Keratinocyte (primary cell): Measurements from ENCODE around the gene DOCK3. TPM values are rescaled to one million over a fixed set of nuclear protein-coding genes. Genes with fewer than 3 reads are reported as not detected.

Experiments
- DNase-seq: peaks from one replicate; pipeline ENCODE4 v3.0.0-alpha.2; 2011; ENCODE audit warnings: low read depth, missing footprints, low spot score
- FAIRE-seq: peaks from 2 replicates; lab custom pipeline; 2011; peaks lifted over from hg19 to GRCh38; lab: Jason Lieb, UNC
- H2AFZ ChIP-seq: 2 replicates; pipeline ENCODE4 v1.6.0; 2012; ENCODE audit warnings: low read length, control low read depth, inconsistent platforms; ENCODE audit not compliant: control insufficient read depth
- H3K27ac ChIP-seq: 2 replicates; pipeline ENCODE4 v1.5.1; 2011; ENCODE audit warnings: low read length; ENCODE audit not compliant: control insufficient read depth, insufficient read depth
- H3K27me3 ChIP-seq: 3 replicates; pipeline ENCODE4 v1.6.0; 2011; ENCODE audit warnings: low read length; ENCODE audit not compliant: control insufficient read depth, insufficient read depth; ENCODE audit errors: extremely low read depth
- H3K36me3 ChIP-seq, 2 experiments: 2 replicates in 1 of 2; 3 replicates in 1 of 2; pipeline ENCODE4 v1.5.1; 2011; ENCODE audit warnings: low read length in 2 of 2, mild to moderate bottlenecking in 1 of 2; ENCODE audit not compliant: control insufficient read depth in 2 of 2, insufficient read depth in 2 of 2; ENCODE audit errors: extremely low read depth in 1 of 2
- H3K4me1 ChIP-seq: 3 replicates; pipeline ENCODE4 v1.5.1; 2011; ENCODE audit warnings: low read length; ENCODE audit not compliant: control insufficient read depth, insufficient read depth; ENCODE audit errors: extremely low read depth
- H3K4me2 ChIP-seq: 3 replicates; pipeline ENCODE4 v1.6.0; 2011; ENCODE audit warnings: low read depth, low read length; ENCODE audit not compliant: control insufficient read depth, insufficient read depth; ENCODE audit errors: extremely low read depth
- H3K4me3 ChIP-seq, 3 experiments: fragments of 200-600 bp in 1 of 3; sonication (generic) in 1 of 3; 2 replicates in 2 of 3; 3 replicates in 1 of 3; pipeline ENCODE4 v1.5.1; 2011 to 2016; ENCODE audit warnings: low read length in 3 of 3, mild to moderate bottlenecking in 3 of 3, control low read depth in 2 of 3, inconsistent platforms in 1 of 3, low read depth in 1 of 3, mixed read lengths in 1 of 3, mixed run types in 1 of 3, moderate library complexity in 1 of 3; ENCODE audit not compliant: control insufficient read depth in 2 of 3, insufficient read depth in 2 of 3; ENCODE audit errors: extremely low read depth in 1 of 3
- H3K79me2 ChIP-seq: 2 replicates; pipeline ENCODE4 v1.6.0; 2012; ENCODE audit warnings: low read length; ENCODE audit not compliant: control insufficient read depth, insufficient read depth
- H3K9ac ChIP-seq: 3 replicates; pipeline ENCODE4 v1.6.0; 2011; ENCODE audit warnings: low read length; ENCODE audit not compliant: control insufficient read depth, insufficient read depth; ENCODE audit errors: extremely low read depth
- H3K9me1 ChIP-seq: 3 replicates; pipeline ENCODE4 v1.6.0; 2011; ENCODE audit warnings: low read length; ENCODE audit not compliant: control insufficient read depth, insufficient read depth; ENCODE audit errors: extremely low read depth
- H3K9me3 ChIP-seq: 2 replicates; pipeline ENCODE4 v1.5.1; 2012; ENCODE audit warnings: low read depth, low read length; ENCODE audit not compliant: control insufficient read depth
- H4K20me1 ChIP-seq: 3 replicates; pipeline ENCODE4 v1.6.0; 2011; ENCODE audit warnings: low read length; ENCODE audit not compliant: control insufficient read depth, insufficient read depth; ENCODE audit errors: extremely low read depth
- CTCF ChIP-seq, 3 experiments: IDR thresholded peaks in 1 of 3; conservative IDR thresholded peaks in 1 of 3; optimal IDR thresholded peaks in 1 of 3; 2 replicates in 2 of 3; 3 replicates in 1 of 3; pipeline versions ENCODE3 to v1.5.1; 2011; ENCODE audit warnings: low read length in 3 of 3, mild to moderate bottlenecking in 3 of 3, moderate library complexity in 2 of 3, control low read depth in 1 of 3, inconsistent platforms in 1 of 3; ENCODE audit not compliant: insufficient read depth in 2 of 3; ENCODE audit errors: extremely low read depth in 1 of 3
- EZH2 ChIP-seq: IDR thresholded peaks from one replicate; pipeline ENCODE4 v1.6.1; 2012; ENCODE audit warnings: inconsistent platforms, mild to moderate bottlenecking, low read length, moderate library complexity
- dilution Hi-C: fragments of 300-500 bp; cut with MboI; formaldehyde crosslinking; loops from one replicate; pipeline ENCODE4 v1.7.0; 2020; ENCODE audit warnings: low sequenced_read_pairs; ENCODE audit not compliant: extremely low pct_ligation_motif_present
- polyA plus RNA-seq, 5 experiments: library from polyadenylated mRNA; depleted of rRNA in 3 of 5; stranded (reverse) in 3 of 5; stranded (forward) in 1 of 5; unstranded in 1 of 5; fragments of >200 nt; gene quantifications; 1 replicate in 1 of 5; 2 replicates in 3 of 5; 3 replicates in 1 of 5; pipeline versions ENCODE4 v1.2.1 to v1.2.3, GENCODE V29; 2011 to 2012; ENCODE audit warnings: missing spikeins in 2 of 5, low read depth in 1 of 5, low replicate concordance in 1 of 5

Gene DOCK3
- polyA plus RNA-seq, 1 donor (not counting 4 experiments of a cell fraction or from before 2014, with no cell fraction given), result 0.10 TPM

- Histone ChIP-seq H3K27ac (no peak overlapping the region), H3K9me3 (no peaks in the 10 kb centered on the region), H3K4me2 (no peak overlapping the region), H3K79me2 (no peaks in the 10 kb centered on the region), H3K9ac (no peak overlapping the region), H3K4me1 (no peaks in the 10 kb centered on the region), H3K36me3 (no peaks in the 10 kb centered on the region), H2AFZ (no peak overlapping the region), H3K9me1 (no peaks in the 10 kb centered on the region), H3K4me3 (no peak overlapping the region), H3K27me3 (peaks cover 6% of the 10 kb centered on the region), H4K20me1 (no peaks in the 10 kb centered on the region)
- DNase-seq (no peak), FAIRE-seq (no peak)
- TF ChIP-seq EZH2 (no peak), CTCF (optimal IDR thresholded peaks at IDR 0.05 in 1 of 3, IDR thresholded peaks at IDR 0.05 in 1 of 3, conservative IDR thresholded peaks at IDR 0.05 in 1 of 3; ENCODE audit: extremely low read depth in 1 of 3, insufficient read depth in 2 of 3, low read length in 3 of 3) (no peak)
- dilution Hi-C loops, result loop anchor here (25.0 kb wide), 1 partner anchor 763 kb away; the partner anchor contains the start of genes CISH and MAPKAPK3
Measured at GRCh38 chr3:51375136-51375535, 700.4 kb downstream of the DOCK3 start.

- DNase-seq (no peak), FAIRE-seq (no peak)
- H3K27me3 ChIP-seq, result peaks cover 6% of the 10 kb centered on the region
- H3K36me3 ChIP-seq, result no peaks in the 10 kb centered on the region
- H3K4me1 ChIP-seq, result no peaks in the 10 kb centered on the region
- H3K4me2 ChIP-seq, result no peak overlapping the region
- dilution Hi-C loops, result loop anchor here (25.0 kb wide), 1 partner anchor 763 kb away; the partner anchor contains the start of genes CISH and MAPKAPK3
- H3K9me1 ChIP-seq, result no peaks in the 10 kb centered on the region
- no peak for TF ChIP-seq EZH2
- no peak for TF ChIP-seq CTCF (optimal IDR thresholded peaks at IDR 0.05 in 1 of 3, IDR thresholded peaks at IDR 0.05 in 1 of 3, conservative IDR thresholded peaks at IDR 0.05 in 1 of 3; ENCODE audit: extremely low read depth in 1 of 3, insufficient read depth in 2 of 3, low read length in 3 of 3)
- H2AFZ ChIP-seq, result no peak overlapping the region
- no peak overlapping the region for H3K27ac ChIP-seq
- no peaks in the 10 kb centered on the region for H4K20me1 ChIP-seq
- no peaks in the 10 kb centered on the region for H3K79me2 ChIP-seq
- H3K4me3 ChIP-seq, result no peak overlapping the region
- no peak overlapping the region for H3K9ac ChIP-seq
- H3K9me3 ChIP-seq, result no peaks in the 10 kb centered on the region
Measured at GRCh38 chr3:51375571-51375970, 700.8 kb downstream of the DOCK3 start.
